A549 (cell line): Measurements from ENCODE around the gene RAB14. TPM values are rescaled to one million over a fixed set of nuclear protein-coding genes. Genes with fewer than 3 reads are reported as not detected.

Experiments
- ATAC-seq, 2 experiments: fragments of 200-7000 bp in 1 of 2; fragments of >200 bp in 1 of 2; cut with Nextera tagmentation in 1 of 2; cut with Tn5 transposase in 1 of 2; 3 replicates each; pipeline versions ENCODE4 v1.8.0 to v1.9.1; 2018 to 2020; ENCODE audit warnings: mild to moderate bottlenecking in 1 of 2, moderate library complexity in 1 of 2
- CTCF ChIA-PET: fragments of 300-600 bp; sonication (Branson Sonifier 250); formaldehyde crosslinking; extraction: SDS; loops from one replicate; lab custom pipeline; 2021; ENCODE audit warnings: antibody characterized with exemption, inconsistent platforms; lab: Yijun Ruan, JAX
- POLR2A ChIA-PET: fragments of 350-600 bp; formaldehyde crosslinking; extraction: SDS; loops from one replicate; lab custom pipeline; 2021; ENCODE audit warnings: antibody characterized with exemption, inconsistent platforms; lab: Yijun Ruan, JAX
- DNase-seq, 2 experiments: peaks; one replicate each; pipeline versions ENCODE4 v3.0.0 to v3.0.0-alpha.2; 2011 to 2016; ENCODE audit warnings: low read depth in 1 of 2, low spot score in 1 of 2
- FAIRE-seq: peaks from 2 replicates; lab custom pipeline; 2011; peaks lifted over from hg19 to GRCh38; lab: Jason Lieb, UNC
- H3K27ac ChIP-seq, 2 experiments: fragments of >200 bp; sonication (Bioruptor Twin); formaldehyde crosslinking; 3 replicates each; pipeline ENCODE4 v1.5.1; 2016 to 2017
- H3K4me1 ChIP-seq: fragments of >200 bp; sonication (Bioruptor Twin); formaldehyde crosslinking; 3 replicates; pipeline ENCODE4 v1.6.1; 2016
- H3K4me2 ChIP-seq: fragments of >200 bp; sonication (Bioruptor Twin); formaldehyde crosslinking; 3 replicates; pipeline ENCODE4 v1.6.1; 2016
- H3K4me3 ChIP-seq: fragments of >200 bp; sonication (Bioruptor Twin); formaldehyde crosslinking; 3 replicates; pipeline ENCODE4 v1.5.1; 2016
- H3K9me3 ChIP-seq: fragments of >200 bp; sonication (Bioruptor Twin); formaldehyde crosslinking; 3 replicates; pipeline ENCODE4 v1.6.1; 2016
- ATOH8 ChIP-seq: fragments of 250-450 bp; sonication (Bioruptor Pico); IDR thresholded peaks from 2 replicates; pipeline ENCODE4 v1.5.0; 2020; ENCODE audit warnings: low read depth, mild to moderate bottlenecking, moderate library complexity
- BCL3 ChIP-seq: fragments of >200 bp; sonication (Bioruptor Twin); formaldehyde crosslinking; IDR thresholded peaks from 3 replicates; pipeline ENCODE4 v1.6.1; 2016
- BHLHE40 ChIP-seq: IDR thresholded peaks from 2 replicates; pipeline ENCODE4 v1.6.1; 2012; ENCODE audit warnings: low read depth, low read length, inconsistent platforms
- CHD2 ChIP-seq: fragments of 150-350 bp; IDR thresholded peaks from 2 replicates; pipeline ENCODE4 v1.6.1; 2014; ENCODE audit warnings: low read length; ENCODE audit not compliant: partially characterized antibody
- CHD4 ChIP-seq: fragments of 200-600 bp; sonication (generic); IDR thresholded peaks from 2 replicates; pipeline ENCODE4 v1.6.1; 2016; ENCODE audit warnings: antibody characterized with exemption, mild to moderate bottlenecking, borderline replicate concordance
- EHF ChIP-seq: fragments of 250-450 bp; sonication (Bioruptor Pico); IDR thresholded peaks from 2 replicates; pipeline ENCODE4 v1.5.0; 2020; ENCODE audit warnings: mild to moderate bottlenecking
- EHMT2 ChIP-seq: fragments of 200-600 bp; sonication (generic); IDR thresholded peaks from 2 replicates; pipeline ENCODE4 v1.6.1; 2016; ENCODE audit warnings: antibody characterized with exemption, low read depth, mild to moderate bottlenecking, moderate library complexity
- ELK1 ChIP-seq: fragments of 150-350 bp; IDR thresholded peaks from 2 replicates; pipeline ENCODE4 v1.6.1; 2014; ENCODE audit warnings: low read depth, mild to moderate bottlenecking, low read length
- FOSL2 ChIP-seq, 2 experiments: fragments of 450-650 bp in 1 of 2; fragments of >200 bp in 1 of 2; sonication (Bioruptor Twin) in 1 of 2; formaldehyde crosslinking; IDR thresholded peaks; 2 replicates each; pipeline versions ENCODE4 v1.5.0 to v1.6.1; 2016 to 2020; ENCODE audit warnings: mild to moderate bottlenecking in 1 of 2, moderate library complexity in 1 of 2
- FOXS1 ChIP-seq: fragments of 250-450 bp; sonication (Bioruptor Pico); IDR thresholded peaks from 2 replicates; pipeline ENCODE4 v1.5.0; 2020; ENCODE audit warnings: mild to moderate bottlenecking, moderate library complexity
- HDAC2 ChIP-seq: fragments of 200-600 bp; sonication (generic); IDR thresholded peaks from 2 replicates; pipeline ENCODE4 v1.6.1; 2016
- HMGXB4 ChIP-seq: fragments of 250-450 bp; sonication (Bioruptor Pico); IDR thresholded peaks from 2 replicates; pipeline ENCODE4 v1.5.0; 2021; ENCODE audit warnings: mild to moderate bottlenecking, moderate library complexity, borderline replicate concordance
- HOXA7 ChIP-seq: fragments of 250-450 bp; sonication (Bioruptor Pico); IDR thresholded peaks from 2 replicates; pipeline ENCODE4 v1.5.0; 2020; ENCODE audit warnings: mild to moderate bottlenecking, moderate library complexity
- MAX ChIP-seq: IDR thresholded peaks from 2 replicates; pipeline ENCODE4 v1.6.1; 2012
- MAZ ChIP-seq: fragments of 150-350 bp; IDR thresholded peaks from 2 replicates; pipeline ENCODE4 v1.6.1; 2014; ENCODE audit warnings: antibody characterized with exemption, low read depth, low read length, borderline replicate concordance
- NFE2L2 ChIP-seq: fragments of 150-350 bp; conservative IDR thresholded peaks from 2 replicates; pipeline ENCODE4 v1.6.1; 2014; ENCODE audit warnings: low read length
- NPAS2 ChIP-seq: fragments of 250-450 bp; sonication (Bioruptor Pico); IDR thresholded peaks from 2 replicates; pipeline ENCODE4 v1.8.0; 2022; ENCODE audit warnings: mild to moderate bottlenecking, moderate library complexity, borderline replicate concordance
- PHF8 ChIP-seq: fragments of 200-600 bp; sonication (generic); IDR thresholded peaks from 2 replicates; pipeline ENCODE4 v1.6.1; 2016; ENCODE audit warnings: low read depth, mild to moderate bottlenecking, antibody characterized with exemption, moderate library complexity, borderline replicate concordance
- POLR2AphosphoS2 ChIP-seq: conservative IDR thresholded peaks from 2 replicates; pipeline ENCODE4 v1.6.1; 2012; ENCODE audit warnings: low read length, improper control_type of control experiment, inconsistent platforms
- RARB ChIP-seq: fragments of 250-450 bp; sonication (Bioruptor Pico); IDR thresholded peaks from 2 replicates; pipeline ENCODE4 v1.8.0; 2021; ENCODE audit warnings: mild to moderate bottlenecking, moderate library complexity
- RFX5 ChIP-seq: fragments of 450-650 bp; IDR thresholded peaks from 2 replicates; pipeline ENCODE4 v1.7.1; 2014; ENCODE audit warnings: antibody characterized with exemption, mild to moderate bottlenecking, moderate library complexity
- TFCP2L1 ChIP-seq: fragments of 250-450 bp; sonication (Bioruptor Pico); IDR thresholded peaks from 2 replicates; pipeline ENCODE4 v1.5.0; 2021; ENCODE audit warnings: mild to moderate bottlenecking
- TP53 ChIP-seq: fragments of 250-450 bp; sonication (Bioruptor Pico); IDR thresholded peaks from 2 replicates; pipeline ENCODE4 v1.5.0; 2021; ENCODE audit warnings: mild to moderate bottlenecking, moderate library complexity
- ZNF302 ChIP-seq: fragments of 250-450 bp; sonication (Bioruptor Pico); IDR thresholded peaks from 2 replicates; pipeline ENCODE4 v1.9.0; 2021; ENCODE audit warnings: inconsistent platforms, mild to moderate bottlenecking, moderate library complexity
- ZSCAN20 ChIP-seq: fragments of 250-450 bp; sonication (Bioruptor Pico); IDR thresholded peaks from 2 replicates; pipeline ENCODE4 v1.8.0; 2022; ENCODE audit warnings: mild to moderate bottlenecking, moderate library complexity
- WGBS: methylation state at CpG from one replicate; pipeline ENCODE4 v1.1.6; 2017; ENCODE audit errors: missing lambda C conversion rate; 5-methylcytosine and 5-hydroxymethylcytosine counted together
- polyA plus RNA-seq, 4 experiments: library from polyadenylated mRNA; depleted of rRNA in 3 of 4; stranded (reverse); fragments of >200 nt; fragmentation: RNase III in 1 of 4; extraction: RNeasy Plus Mini Kit Qiagen cat#74134 plus additional on column Dnase treatment in 1 of 4; gene quantifications; 2 replicates in 3 of 4; 3 replicates in 1 of 4; pipeline ENCODE4 v1.2.3, GENCODE V29; 2011 to 2017

The RAB14 gene
- polyA plus RNA-seq, 2 of the 4 experiments (the other 2 are of a cell fraction), result 38.4 to 54.1 TPM

- ChIA-PET POLR2A (no interaction called here), CTCF (no interaction called here)
- Histone ChIP-seq H3K27ac (no peak overlapping the region), H3K4me3 (no peak overlapping the region), H3K9me3 (no peaks in the 10 kb centered on the region), H3K4me1 (0 out of 3 replicates have a peak, but pooled peaks cover 3% of the 10 kb centered on the region), H3K4me2 (no peak overlapping the region)
- FAIRE-seq (no peak), DNase-seq (no peak), ATAC-seq (no peak)
- TF ChIP-seq ZNF302 (no peak), CHD4 (no peak), FOXS1 (no peak), HDAC2 (no peak), MAZ (no peak), FOSL2 (IDR thresholded peaks at IDR 0.05) (no peak), FOSL2 (CRISPR knock-in tag; IDR thresholded peaks at IDR 0.05) (no peak), POLR2AphosphoS2 (no peak), RARB (CRISPR knock-in tag) (no peak), TP53 (no peak), RFX5 (no peak), NFE2L2 (no peak)
- 97% methylated on average over 1 of the region's 1 CpG for WGBS
These were observed 60.4 kb downstream of the RAB14 start for GRCh38 chr9:121141306-121141705.

GRCh38 chr9:121140162-121140561 lies 61.5 kb downstream of the RAB14 start:
- POLR2A ChIA-PET, result no interaction called here
- CTCF ChIA-PET, result interaction anchor here (1.1 kb wide), 1 partner anchor 179 kb away, joined by 3 read pairs; no protein-coding TSS in a partner anchor
- WGBS, result 93% methylated on average over 1 of the region's 1 CpG

More at GRCh38 chr9:121140162-121140561, 61.5 kb downstream of the RAB14 start:
- H3K27ac ChIP-seq, result no peak overlapping the region
- H3K9me3 ChIP-seq, result no peaks in the 10 kb centered on the region
- FAIRE-seq (no peak), DNase-seq (no peak), ATAC-seq (no peak)
- H3K4me2 ChIP-seq, result no peak overlapping the region
- TF ChIP-seq ZSCAN20 (no peak), ATOH8 (CRISPR knock-in tag) (no peak), PHF8 (no peak), HMGXB4 (CRISPR knock-in tag) (no peak), HOXA7 (CRISPR knock-in tag) (no peak), NPAS2 (no peak), MAX (no peak), BCL3 (no peak), BHLHE40 (no peak), ELK1 (no peak), EHF (no peak), EHMT2 (no peak), TFCP2L1 (no peak), CHD2 (no peak), FOXS1 (no peak)
- H3K4me3 ChIP-seq, result no peak overlapping the region
- H3K4me1 ChIP-seq, result 0 out of 3 replicates have a peak, but pooled peaks cover 3% of the 10 kb centered on the region
